ENCODE measurements around the gene CEPT1. TPM values are rescaled to one million over a fixed set of nuclear protein-coding genes. Genes with fewer than 3 reads are reported as not detected.
"Not testable (repeated sequence)": the region's sequence is repeated elsewhere in the genome, so short reads cannot be mapped to it uniquely, and the experiment has no call there.

CEPT1 gene
- 29.7 and 33.1 TPM in 2 replicates for total RNA-seq

DNA sequence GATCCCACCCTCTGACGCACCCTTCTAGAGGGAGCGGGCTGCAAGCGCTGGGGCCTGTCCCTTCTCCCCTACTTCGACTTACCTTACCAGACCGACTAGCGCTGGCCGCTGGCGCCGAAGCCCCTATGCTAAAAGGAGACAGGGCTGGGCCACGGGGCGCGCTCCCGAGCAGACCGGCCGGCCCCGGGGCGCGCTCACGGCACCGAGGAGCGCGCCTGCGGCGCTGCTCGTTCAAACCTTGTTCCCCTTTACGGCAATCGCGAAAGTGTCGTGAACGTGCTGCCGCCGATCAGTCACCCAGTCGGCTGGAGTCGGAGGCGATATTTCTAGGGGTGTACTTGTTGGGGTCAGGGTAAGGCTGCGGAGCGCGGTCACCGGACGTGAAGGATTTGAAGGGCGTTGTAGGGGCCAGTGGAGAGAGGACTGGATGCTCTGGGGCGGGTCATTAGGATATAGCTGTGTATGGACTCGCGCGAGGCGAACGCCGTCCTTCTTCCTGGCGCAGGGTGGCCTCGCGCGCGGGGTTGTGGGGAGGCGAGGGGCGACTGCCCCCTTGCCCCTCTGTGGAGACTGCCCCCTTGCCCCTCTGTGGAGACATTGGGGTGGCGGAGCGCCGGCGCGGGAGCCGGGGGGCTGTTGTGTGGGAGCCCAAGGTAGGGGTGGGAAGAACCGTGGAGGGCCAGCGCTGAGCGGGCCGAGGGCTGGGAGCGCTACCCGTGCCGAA is at the start of gene CEPT1, which contains the start of gene DRAM2:
Gene CEPT1 (plus strand): TSS at position 268 of the 724 bp plus-strand sequence. CDS start 7,492 bp downstream, outside the sequence.
Gene DRAM2 (minus strand): TSS at position 138 of the 724 bp plus-strand sequence. CDS start 8,539 bp downstream, outside the sequence.
- DNase-seq (ENCODE audit: low read depth in 2 of 2): peak; percentile 92 to 98

GRCh38 chr1:111095421-111095820 is 44.6 kb upstream of the CEPT1 start:
- not testable (repeated sequence) for DNase-seq (ENCODE audit: low read depth in 2 of 2)

DNA sequence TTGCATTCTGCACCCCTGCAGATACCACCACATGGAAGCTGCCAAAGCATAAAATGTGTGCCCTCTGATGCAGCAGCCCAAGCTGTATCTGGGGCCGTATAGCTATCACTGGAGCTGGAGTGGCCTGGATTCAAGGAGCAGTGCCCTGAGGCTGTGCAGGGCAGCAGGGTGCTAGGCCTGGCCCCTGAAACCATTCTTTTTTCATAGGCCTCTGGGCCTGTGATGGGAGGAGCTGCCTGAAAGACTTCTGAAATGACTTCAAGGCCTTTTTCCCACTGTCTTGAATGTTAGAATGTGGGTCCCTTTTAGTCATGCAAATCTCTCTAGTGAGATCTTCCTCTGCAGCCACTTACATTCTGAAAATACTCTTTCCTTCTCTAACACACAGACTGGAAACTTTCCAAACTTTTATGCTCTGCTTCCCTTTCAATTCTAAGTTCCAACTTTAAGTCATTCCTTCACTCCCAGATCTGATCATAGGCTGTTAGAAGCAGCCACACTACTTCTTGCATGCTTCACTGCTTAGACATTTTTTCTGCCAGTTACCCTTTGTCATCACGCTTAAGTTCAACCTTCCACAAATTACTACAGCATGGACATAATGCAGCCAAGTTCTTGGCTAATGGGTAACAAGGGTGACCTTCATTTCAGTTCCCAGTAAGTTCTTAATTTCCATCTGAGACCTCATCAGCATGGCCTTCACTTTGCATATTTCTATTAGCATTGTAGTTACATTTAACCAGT is 42.5 kb upstream of the CEPT1 start:
- no peak for DNase-seq (ENCODE audit: low read depth in 2 of 2)

- peak; percentile 26 to 60 for DNase-seq (ENCODE audit: low read depth in 2 of 2)
Observed at GRCh38 chr1:111099289-111099688, 40.7 kb upstream of the CEPT1 start.

DNA sequence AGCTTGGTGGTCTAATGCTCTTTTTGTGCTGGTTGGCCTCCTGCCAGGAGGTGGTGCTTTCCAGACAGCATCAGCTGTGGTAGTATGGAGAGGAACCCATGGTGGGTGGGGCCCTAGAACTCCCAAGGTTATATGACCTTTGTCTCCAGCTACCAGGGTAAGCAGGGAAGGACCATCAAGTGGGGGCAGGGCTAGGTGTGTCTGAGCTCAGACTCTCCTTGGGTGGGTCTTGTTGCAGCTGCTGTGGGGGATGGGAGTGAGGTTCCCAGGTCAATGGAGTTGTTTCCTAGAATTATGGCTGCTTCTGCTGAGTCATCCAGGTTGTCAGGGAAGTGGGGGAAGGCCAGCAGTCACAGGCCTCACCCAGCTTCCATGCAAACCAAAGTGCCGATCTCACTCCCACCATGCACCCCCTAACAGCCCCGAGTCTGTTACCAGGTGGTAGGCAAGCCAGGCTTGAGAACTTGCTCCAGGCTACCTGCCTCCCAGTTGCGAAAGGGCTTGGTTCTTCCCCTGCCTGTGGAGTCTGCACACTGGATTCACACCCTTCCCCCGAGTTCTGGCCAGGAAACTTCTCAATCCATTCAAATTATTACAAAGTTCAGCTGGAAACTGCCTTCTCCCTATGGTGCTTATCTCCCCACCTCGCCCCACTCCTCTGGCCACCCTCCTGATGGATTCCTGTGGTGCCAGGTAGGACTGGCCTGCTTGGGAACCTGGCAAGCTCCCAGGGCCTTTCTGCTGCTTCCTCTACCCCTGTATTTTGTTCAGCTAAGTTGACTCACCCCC is 38.0 kb upstream of the CEPT1 start:
- no peak for DNase-seq (ENCODE audit: low read depth in 2 of 2)

DNA sequence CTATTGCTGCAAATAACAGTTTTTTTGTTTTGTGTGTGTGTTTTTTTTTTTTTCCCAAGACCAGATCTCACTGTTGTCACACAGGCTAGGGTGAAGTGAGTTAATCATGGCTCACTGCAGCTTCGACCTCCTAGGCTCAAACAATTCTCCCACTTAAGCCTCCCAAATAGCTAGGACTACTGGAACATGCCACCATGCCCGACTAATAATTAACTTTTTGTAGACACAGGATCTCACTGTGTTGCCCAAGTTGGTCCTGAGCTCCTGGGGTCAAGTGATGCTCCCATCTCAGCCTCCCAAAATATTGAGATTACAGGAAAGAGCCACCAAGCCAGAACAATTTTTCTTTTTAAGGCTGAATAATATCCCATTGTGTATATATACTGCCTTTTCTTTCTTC is 35.0 kb upstream of the CEPT1 start:
- DNase-seq (ENCODE audit: low read depth in 2 of 2): no peak

DNA sequence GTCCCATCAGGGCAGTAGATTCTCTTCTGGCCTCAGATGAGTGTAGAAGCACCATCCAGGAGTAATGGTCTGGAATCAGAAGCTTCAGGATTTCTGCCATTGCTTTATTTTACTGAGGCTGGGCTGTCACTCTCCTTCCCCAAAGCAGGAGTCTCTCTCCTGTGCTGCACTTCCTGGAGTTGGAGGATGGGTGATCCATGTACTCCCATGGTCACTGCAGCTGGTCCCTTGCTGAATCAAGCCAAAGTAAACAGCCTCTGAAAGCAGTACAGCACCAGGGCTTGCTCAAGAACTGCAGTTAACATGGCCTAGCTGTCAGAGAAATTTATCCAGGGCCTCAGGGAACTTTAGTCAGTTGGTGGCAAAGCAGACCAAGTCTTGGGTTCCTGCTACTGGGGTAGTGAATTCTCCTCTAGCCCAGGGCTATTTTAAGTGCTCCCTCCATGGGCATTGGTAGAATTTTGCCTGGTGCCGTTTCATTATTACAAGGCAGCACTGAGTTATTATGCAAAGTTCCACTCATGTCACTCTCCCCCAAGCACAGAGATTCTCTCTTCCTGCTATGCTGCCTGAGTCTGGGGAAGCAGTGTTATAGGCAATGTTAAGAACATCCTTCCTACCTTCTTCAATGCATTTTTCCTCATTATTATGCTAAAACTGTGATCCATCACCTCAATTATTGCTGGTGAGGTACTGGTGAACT is 29.7 kb upstream of the CEPT1 start:
- DNase-seq (ENCODE audit: low read depth in 2 of 2): peak in 1 of 2 donors; percentile 13

- DNase-seq (ENCODE audit: low read depth in 2 of 2): no peak
Observed at GRCh38 chr1:111116496-111116895, 23.5 kb upstream of the CEPT1 start.

GRCh38 chr1:111126354-111126753 is 13.7 kb upstream of the CEPT1 start:
- no peak for DNase-seq (ENCODE audit: low read depth in 2 of 2)

GRCh38 chr1:111127923-111128643 is 11.9 kb upstream of the CEPT1 start:
- no peak for DNase-seq (ENCODE audit: low read depth in 2 of 2)

- no peak for DNase-seq (ENCODE audit: low read depth in 2 of 2)
Observed at GRCh38 chr1:111129376-111129775, 10.6 kb upstream of the CEPT1 start.

GRCh38 chr1:111131693-111132092 is 8.3 kb upstream of the CEPT1 start:
- no peak for DNase-seq (ENCODE audit: low read depth in 2 of 2)

- DNase-seq (ENCODE audit: low read depth in 2 of 2): no peak
Observed at GRCh38 chr1:111133866-111134265, 6.2 kb upstream of the CEPT1 start.

- peak; percentile 6 to 38 for DNase-seq (ENCODE audit: low read depth in 2 of 2)
Observed at GRCh38 chr1:111139324-111139955, 583 bp upstream of the CEPT1 start.

GRCh38 chr1:111140680-111140967 is 601 bp downstream of the CEPT1 start:
- DNase-seq (ENCODE audit: low read depth in 2 of 2): peak; percentile 31 to 67

DNA sequence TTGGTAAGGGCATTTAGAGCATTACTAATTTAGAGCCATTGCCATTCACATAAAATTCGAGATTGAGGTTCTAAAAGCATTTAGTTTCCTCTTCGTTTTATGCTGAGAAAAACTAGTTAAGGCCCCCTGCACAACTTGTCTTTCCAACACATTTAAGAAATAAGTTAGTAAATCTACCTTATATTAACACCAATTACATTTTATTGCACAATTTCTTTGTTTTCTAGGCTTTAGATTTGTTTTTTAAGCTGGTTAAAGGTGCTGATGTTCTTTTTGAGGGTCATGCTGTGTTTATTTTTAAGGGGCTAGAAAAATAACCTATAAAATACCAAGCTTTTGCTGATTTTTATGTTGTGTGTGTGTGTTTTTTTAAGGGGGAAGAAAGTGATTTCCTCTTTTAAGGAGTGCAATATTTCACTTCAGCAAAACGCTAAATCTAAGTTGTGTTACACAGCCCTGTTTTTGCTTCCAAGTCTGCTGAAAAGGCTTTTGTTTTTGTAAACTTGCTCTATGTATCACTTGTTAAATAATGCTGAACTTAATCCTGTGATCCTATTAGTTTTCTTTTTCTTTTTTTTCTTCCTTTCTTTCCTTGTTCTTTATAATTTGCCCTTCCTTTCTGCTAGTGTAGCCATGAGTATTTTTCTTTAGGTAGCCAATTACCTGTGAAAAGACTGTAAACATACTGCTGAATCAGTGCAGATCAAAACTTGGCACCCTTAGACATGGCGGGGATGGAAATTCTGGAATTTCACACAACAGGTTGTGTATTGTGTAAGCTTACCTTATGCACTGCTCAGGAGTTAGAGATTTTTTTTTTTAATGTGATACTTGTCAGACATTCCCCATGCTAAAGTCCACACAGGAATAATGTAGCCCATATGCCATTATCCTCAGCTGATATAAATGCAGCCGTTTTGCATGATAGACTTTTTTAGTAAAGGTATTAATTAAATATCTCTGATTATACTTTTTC is 1.5 kb downstream of the CEPT1 start:
- no peak for DNase-seq (ENCODE audit: low read depth in 2 of 2)

GRCh38 chr1:111142356-111142975 is 2.4 kb downstream of the CEPT1 start:
- no peak for DNase-seq (ENCODE audit: low read depth in 2 of 2)

DNA sequence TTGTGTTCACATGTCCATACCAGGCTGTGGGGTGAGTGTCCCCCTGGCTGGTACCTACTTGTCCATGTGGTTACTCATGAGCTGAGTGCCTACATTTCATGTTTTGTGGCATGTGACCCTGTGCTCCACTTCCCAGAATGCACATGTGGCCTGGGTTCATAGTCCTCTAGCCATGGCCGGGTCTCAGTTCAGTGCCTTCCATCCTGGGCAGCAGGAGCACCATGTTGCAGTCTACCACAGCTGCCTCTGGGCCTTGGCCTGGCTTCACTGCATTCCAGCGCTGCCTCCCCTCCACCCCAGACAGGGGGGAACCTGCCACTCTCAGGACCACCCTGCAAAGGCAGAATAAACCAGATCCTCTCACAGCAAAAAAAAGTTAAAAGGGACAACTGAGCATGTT is 5.5 kb downstream of the CEPT1 start:
- no peak for DNase-seq (ENCODE audit: low read depth in 2 of 2)

All from dermis microvascular lymphatic vessel endothelial cell (primary cell).